ENCODE results near the gene PI4KB.
"Not testable (repeated sequence)": the region's sequence is repeated elsewhere in the genome, so short reads cannot be mapped to it uniquely, and the experiment has no call there.

Gene PI4KB

GRCh38 chr1:151275341-151275740 is 51.9 kb downstream of the PI4KB start:
- not testable (repeated sequence) for DNase-seq

- DNase-seq, result no peak
Observed at GRCh38 chr1:151273924-151274466, 53.2 kb downstream of the PI4KB start.

- no peak for DNase-seq
Observed at GRCh38 chr1:151267760-151268159, 59.5 kb downstream of the PI4KB start.

GRCh38 chr1:151266821-151267220 is 60.4 kb downstream of the PI4KB start:
- DNase-seq, result no peak

GRCh38 chr1:151266315-151266714 is 60.9 kb downstream of the PI4KB start:
- DNase-seq, result no peak

GRCh38 chr1:151265446-151266236 is 61.6 kb downstream of the PI4KB start:
- no peak for DNase-seq

GRCh38 chr1:151259351-151259750 is 67.9 kb downstream of the PI4KB start:
- no peak for DNase-seq

GRCh38 chr1:151255381-151255780 is 71.8 kb downstream of the PI4KB start:
- DNase-seq, result peak in 1 of 5 experiments; percentile 13

- peak; percentile 72 to 98 (median 90) for DNase-seq
Observed at GRCh38 chr1:151254217-151255213, 72.7 kb downstream of the PI4KB start, which contains the start of gene PSMD4. TSS of gene PSMD4 (plus strand) at chr1:151254734. CDS start at chr1:151254783, 49 bp downstream.

- peak in 4 of 5 experiments; percentile 43 to 83 (median 47) for DNase-seq
Observed at GRCh38 chr1:151251656-151252470, 75.4 kb downstream of the PI4KB start.

GRCh38 chr1:151246786-151247185 is 80.4 kb downstream of the PI4KB start:
- no peak for DNase-seq

GRCh38 chr1:151243683-151244216 is 83.5 kb downstream of the PI4KB start:
- no peak for DNase-seq

GRCh38 chr1:151242442-151242841 is 84.8 kb downstream of the PI4KB start:
- no peak for DNase-seq

Measured in T-helper 2 cell (primary cell).